HCT116 (cell line): Measurements from ENCODE around the gene KATNAL2. TPM values are rescaled to one million over a fixed set of nuclear protein-coding genes. Genes with fewer than 3 reads are reported as not detected.
A peak's percentile ranks its signal among the peaks of the same experiment; 100 is the strongest.
"Not testable (repeated sequence)": the region's sequence is repeated elsewhere in the genome, so short reads cannot be mapped to it uniquely, and the experiment has no call there.

Experiments used
- ATAC-seq: fragments of 200-7000 bp; cut with Tn5 transposase; 2 replicates; pipeline ENCODE4 v1.9.1; 2020; ENCODE audit warnings: mild to moderate bottlenecking, moderate library complexity
- BruUV-seq: library from RNA; stranded (reverse); fragments of 400-500 nt; replicated peaks from 2 replicates; lab custom pipeline; 2021; lab: Mats Ljungman, UMichigan
- CTCF ChIA-PET: fragments of 300-600 bp; sonication (Branson Sonifier 250); formaldehyde crosslinking; loops from one replicate; lab custom pipeline; 2021; ENCODE audit warnings: antibody characterized with exemption; lab: Charles Lee
- POLR2A ChIA-PET: fragments of 300-600, 350-600 bp; sonication (Branson Sonifier 250); formaldehyde crosslinking; loops from one replicate; lab custom pipeline; 2021; ENCODE audit warnings: antibody characterized with exemption; lab: Charles Lee
- RAD21 ChIA-PET, 2 experiments: fragments of 300-600 bp; sonication (Branson Sonifier 250); formaldehyde crosslinking; loops; one replicate each; lab custom pipeline; 2023; ENCODE audit warnings: low total read pairs in 2 of 2; ENCODE audit not compliant: uncharacterized antibody in 2 of 2, unreplicated experiment in 2 of 2, low non-redundant PET in 1 of 2; lab: Charles Lee
- DNase-seq: peaks from one replicate; pipeline ENCODE4 v3.0.0-alpha.2; 2010; ENCODE audit warnings: low read depth, low spot score
- H2AFZ ChIP-seq: fragments of 200-600 bp; shearing (Covaris generic), sonication (generic); 2 replicates; pipeline ENCODE4 v1.6.1; 2017; ENCODE audit warnings: low read depth, mixed run types, mixed read lengths, antibody characterized with exemption, low read length; ENCODE audit not compliant: poor library complexity, severe bottlenecking
- H3K27ac ChIP-seq: 2 replicates; pipeline ENCODE4 v1.5.1; 2012; ENCODE audit warnings: low read depth, low read length
- H3K27me3 ChIP-seq: fragments of 200-600 bp; sonication (generic); 2 replicates; pipeline ENCODE4 v1.6.1; 2016; ENCODE audit warnings: mixed run types, low read length, mixed read lengths; ENCODE audit not compliant: insufficient read depth
- H3K36me3 ChIP-seq, 2 experiments: fragments of 200-500 bp in 1 of 2; fragments of 200-600 bp in 1 of 2; sonication (Bioruptor generic) in 1 of 2; sonication (generic) in 1 of 2; 2 replicates each; pipeline versions ENCODE4 v1.5.1 to v1.6.1; 2014 to 2016; ENCODE audit warnings: low read length in 2 of 2, inconsistent platforms in 1 of 2, mixed read lengths in 1 of 2, mixed run types in 1 of 2; ENCODE audit not compliant: insufficient read depth in 2 of 2, control insufficient read depth in 1 of 2
- H3K4me1 ChIP-seq, 2 experiments: fragments of 200-600 bp in 1 of 2; sonication (generic) in 1 of 2; 2 replicates each; pipeline versions ENCODE4 v1.5.1 to v1.6.1; 2012 to 2017; ENCODE audit warnings: low read length in 2 of 2, inconsistent platforms in 1 of 2, mild to moderate bottlenecking in 1 of 2, mixed read lengths in 1 of 2, mixed run types in 1 of 2, moderate library complexity in 1 of 2; ENCODE audit not compliant: insufficient read depth in 2 of 2, control insufficient read depth in 1 of 2
- H3K4me2 ChIP-seq: fragments of 200-600 bp; sonication (generic); 2 replicates; pipeline ENCODE4 v1.6.1; 2017; ENCODE audit warnings: mixed run types, low read length, mixed read lengths
- H3K4me3 ChIP-seq, 2 experiments: fragments of 200-600 bp in 1 of 2; sonication (generic) in 1 of 2; replicated peaks in 1 of 2; 2 replicates each; pipeline ENCODE4 v1.5.1; 2011 to 2016; ENCODE audit warnings: low read length in 2 of 2, control low read depth in 1 of 2, low read depth in 1 of 2, mild to moderate bottlenecking in 1 of 2, mixed read lengths in 1 of 2, mixed run types in 1 of 2
- H3K79me2 ChIP-seq: fragments of 200-600 bp; sonication (generic); 2 replicates; pipeline ENCODE4 v1.6.1; 2017; ENCODE audit warnings: mild to moderate bottlenecking, mixed run types, low read length, moderate library complexity, mixed read lengths; ENCODE audit not compliant: insufficient read depth
- H3K9ac ChIP-seq: fragments of 200-600 bp; sonication (generic); 2 replicates; pipeline ENCODE4 v1.6.1; 2016; ENCODE audit warnings: low read length, mixed read lengths
- H3K9me2 ChIP-seq: fragments of 200-600 bp; sonication (generic), shearing (Covaris generic); 2 replicates; pipeline ENCODE4 v1.6.1; 2017; ENCODE audit warnings: mixed run types, mild to moderate bottlenecking, moderate library complexity; ENCODE audit not compliant: insufficient read depth
- H3K9me3 ChIP-seq, 2 experiments: fragments of 200-500 bp in 1 of 2; fragments of 200-600 bp in 1 of 2; sonication (Bioruptor generic) in 1 of 2; sonication (generic) in 1 of 2; 2 replicates each; pipeline ENCODE4 v1.6.1; 2014 to 2017; ENCODE audit warnings: low read length in 2 of 2, mixed read lengths in 2 of 2, inconsistent platforms in 1 of 2, low read depth in 1 of 2, mild to moderate bottlenecking in 1 of 2, mixed run types in 1 of 2, moderate library complexity in 1 of 2; ENCODE audit not compliant: control insufficient read depth in 1 of 2, insufficient read depth in 1 of 2
- H4K20me1 ChIP-seq: fragments of 200-600 bp; sonication (generic), shearing (Covaris generic); 2 replicates; pipeline ENCODE4 v1.6.1; 2017; ENCODE audit warnings: mixed run types, mild to moderate bottlenecking, moderate library complexity; ENCODE audit not compliant: insufficient read depth
- intact Hi-C: fragments of 100-400 bp; cut with micrococcal nuclease; formaldehyde crosslinking; loops from 2 replicates; pipeline ENCODE4 v1.10.0; 2022
- total RNA-seq: library from RNA; stranded (reverse); gene quantifications from one replicate; pipeline ENCODE4 v1.2.1, GENCODE V29; 2021; ENCODE audit not compliant: unreplicated experiment

The KATNAL2 gene
- total RNA-seq, 1 experiment from 2014 or later, result 2.0 TPM

DNA sequence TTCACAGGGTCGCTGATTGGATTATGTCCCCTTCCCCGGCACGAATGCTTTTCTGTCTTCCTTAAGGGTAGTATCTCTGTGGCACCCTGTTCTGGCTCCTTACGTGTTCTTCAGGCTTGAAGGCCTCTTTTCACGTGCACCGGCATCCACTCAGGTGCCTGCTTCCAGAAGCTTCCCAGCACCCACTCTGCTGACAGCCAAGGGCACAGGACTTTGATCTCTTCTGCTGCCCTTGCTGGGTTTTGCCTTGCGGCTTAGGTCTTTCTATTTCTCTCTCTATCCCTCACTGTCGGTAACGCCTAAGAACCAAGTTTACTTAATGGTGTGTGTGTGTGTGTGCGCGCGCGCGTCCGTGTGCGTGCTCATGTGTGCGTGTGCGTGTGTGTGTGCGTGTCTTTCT lies 103.4 kb downstream of the KATNAL2 start:
- H3K27me3 ChIP-seq, POLR2A ChIA-PET, H2AFZ ChIP-seq, intact Hi-C loops, H3K27ac ChIP-seq, ATAC-seq, CTCF ChIA-PET, H3K4me3 ChIP-seq, H3K36me3 ChIP-seq, H3K4me2 ChIP-seq, H4K20me1 ChIP-seq, H3K9me2 ChIP-seq, H3K9me3 ChIP-seq, DNase-seq, H3K4me1 ChIP-seq, RAD21 ChIA-PET, BruUV-seq, H3K9ac ChIP-seq, H3K79me2 ChIP-seq: not testable (repeated sequence)

DNA sequence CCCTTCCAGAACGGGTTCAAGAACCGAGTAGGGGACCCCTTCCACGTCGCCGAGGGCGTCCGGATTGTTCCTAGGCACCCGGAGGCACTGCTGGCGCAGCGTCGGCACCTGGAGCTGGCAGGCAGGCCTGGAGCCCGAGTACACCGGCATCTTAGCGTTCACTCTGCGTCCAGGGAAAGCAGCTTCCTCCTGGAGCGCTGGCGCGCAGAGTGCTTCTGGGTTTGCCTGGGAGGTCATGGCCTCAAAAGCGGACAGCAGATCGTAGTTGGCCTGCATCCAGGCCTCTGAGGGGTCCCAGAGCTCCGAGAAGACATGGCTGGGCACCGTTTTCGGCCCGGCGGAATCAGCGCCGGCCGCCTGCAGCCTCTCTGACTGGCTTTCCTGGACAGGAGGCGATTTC lies 105.4 kb downstream of the KATNAL2 start:
- H3K9me3 ChIP-seq, H3K79me2 ChIP-seq, RAD21 ChIA-PET, intact Hi-C loops, H3K4me3 ChIP-seq, BruUV-seq, H3K9me2 ChIP-seq, H4K20me1 ChIP-seq, H3K4me2 ChIP-seq, H3K9ac ChIP-seq, H3K27ac ChIP-seq, DNase-seq, ATAC-seq, POLR2A ChIA-PET, H3K4me1 ChIP-seq, H3K27me3 ChIP-seq, H2AFZ ChIP-seq, CTCF ChIA-PET, H3K36me3 ChIP-seq: not testable (repeated sequence)

DNA sequence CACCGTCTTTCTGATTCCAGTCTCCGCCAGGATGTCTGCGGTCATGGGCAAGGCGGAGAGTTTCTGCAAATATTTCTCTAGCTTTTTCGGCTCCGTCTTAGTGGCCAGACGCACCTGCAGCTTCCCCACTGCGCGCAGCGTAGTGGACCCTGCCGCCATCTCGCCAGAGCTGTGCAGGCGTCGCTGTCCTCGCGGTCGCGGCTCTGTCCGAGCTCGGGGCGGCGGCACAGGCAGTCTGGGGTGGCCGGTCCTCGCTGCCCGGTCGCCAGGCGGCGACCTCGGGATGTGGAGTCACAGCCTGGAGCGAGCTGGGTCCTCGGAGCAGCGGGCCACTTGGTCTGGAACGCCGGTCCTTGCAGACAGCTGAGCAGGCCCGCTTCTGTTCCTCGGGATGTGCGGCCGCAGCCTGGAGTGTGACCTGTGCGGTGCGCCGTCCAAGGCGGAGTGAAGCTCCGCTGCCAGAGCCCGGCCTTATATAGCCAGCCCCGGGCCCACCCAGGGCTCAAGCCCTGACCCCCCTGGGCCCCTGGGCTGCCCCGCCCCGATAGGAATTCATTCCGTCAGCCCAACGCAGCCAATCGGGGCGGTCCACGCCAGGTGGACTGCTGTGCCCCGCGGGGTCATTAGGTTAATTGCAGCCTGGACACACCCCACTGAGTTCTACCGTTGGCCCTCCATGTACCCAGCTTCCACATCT lies 106.5 kb downstream of the KATNAL2 start:
- H4K20me1 ChIP-seq, intact Hi-C loops, H3K4me1 ChIP-seq, H3K4me2 ChIP-seq, BruUV-seq, RAD21 ChIA-PET, CTCF ChIA-PET, H3K27ac ChIP-seq, H3K36me3 ChIP-seq, H3K4me3 ChIP-seq, H3K9me3 ChIP-seq, H2AFZ ChIP-seq, H3K9ac ChIP-seq, ATAC-seq, POLR2A ChIA-PET, H3K27me3 ChIP-seq, H3K9me2 ChIP-seq, H3K79me2 ChIP-seq, DNase-seq: not testable (repeated sequence)

DNA sequence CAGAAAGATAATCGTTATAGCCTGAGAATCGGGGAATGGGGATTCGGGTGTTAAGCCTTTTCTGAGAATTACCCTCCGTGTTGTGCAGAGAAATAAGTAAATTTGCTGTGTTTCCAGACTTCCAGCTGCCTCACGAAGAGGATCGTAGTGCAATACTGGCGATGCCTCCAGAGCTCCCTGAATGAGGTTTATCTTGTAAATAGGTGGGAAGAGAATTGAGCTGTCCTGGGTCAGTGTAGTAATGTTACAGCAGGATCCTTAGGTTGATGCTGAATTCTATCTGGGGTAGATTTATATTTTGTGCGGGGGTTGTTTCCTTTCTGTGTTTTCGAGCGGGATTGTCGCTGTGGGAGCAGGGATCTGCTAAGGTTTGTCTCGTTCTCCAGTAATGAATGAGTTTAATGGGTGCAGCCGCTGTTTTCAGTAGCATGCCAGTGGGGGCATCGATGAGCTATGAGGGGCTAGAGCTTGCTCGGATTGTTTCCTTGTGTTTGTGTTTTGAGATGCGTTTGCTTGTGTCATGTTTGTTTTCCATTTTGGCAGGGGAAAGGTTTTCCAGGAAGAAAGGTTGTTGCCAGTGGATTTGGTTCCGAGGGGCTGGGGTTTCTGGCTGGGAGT lies 108.3 kb downstream of the KATNAL2 start:
- H3K36me3 ChIP-seq, intact Hi-C loops, H3K4me2 ChIP-seq, H3K9ac ChIP-seq, POLR2A ChIA-PET, H3K4me3 ChIP-seq, H3K4me1 ChIP-seq, H3K27me3 ChIP-seq, RAD21 ChIA-PET, H3K9me2 ChIP-seq, BruUV-seq, CTCF ChIA-PET, H4K20me1 ChIP-seq, H2AFZ ChIP-seq, H3K27ac ChIP-seq, H3K79me2 ChIP-seq, DNase-seq, H3K9me3 ChIP-seq: not testable (repeated sequence)
- ATAC-seq, result peak; percentile 35
